Measurements from ENCODE around the gene CLHC1.

- TF ChIP-seq CTCF (conservative IDR thresholded peaks at IDR 0.05 in 1 of 2, IDR thresholded peaks at IDR 0.05 in 1 of 2; ENCODE audit: extremely low read depth in 1 of 2, insufficient read depth in 1 of 2, low read depth in 1 of 2, low read length in 2 of 2) (no peak), EZH2 (IDR thresholded peaks at IDR 0.05; ENCODE audit: borderline replicate concordance, low read length) (no peak)
Measured at GRCh38 chr2:55232863-55233657, 967 bp upstream of the CLHC1 start.
